SKM-1 (cell line): ENCODE data around the gene REXO4.
"Not testable (repeated sequence)": the region's sequence is repeated elsewhere in the genome, so short reads cannot be mapped to it uniquely, and the experiment has no call there.

Experiments used
- DNase-seq: peaks from one replicate; lab custom pipeline; 2025; ENCODE audit not compliant: unreplicated experiment; lab: John Stamatoyannopoulos, UW

The REXO4 gene

GRCh38 chr9:133421615-133422542, 4.1 kb upstream of the REXO4 start, which contains the start of gene ADAMTS13:
Gene ADAMTS13, plus strand, starts transcription at chr9:133422367. Its CDS starts 77 bp downstream, at chr9:133422444.
- no peak for DNase-seq

- DNase-seq, result no peak
These were observed 2.6 kb upstream of the REXO4 start for GRCh38 chr9:133420392-133420827.

- DNase-seq, result no peak
These were observed 1.2 kb upstream of the REXO4 start for GRCh38 chr9:133419005-133419404.

- no peak for DNase-seq
These were observed 2.6 kb downstream of the REXO4 start for GRCh38 chr9:133415170-133415569.

- DNase-seq, result no peak
These were observed 9.8 kb downstream of the REXO4 start for GRCh38 chr9:133408042-133408441.

GRCh38 chr9:133406480-133407307, 11.1 kb downstream of the REXO4 start:
- peak; percentile 69 for DNase-seq

- DNase-seq, result no peak
These were observed 12.0 kb downstream of the REXO4 start for GRCh38 chr9:133405508-133406438.

DNA sequence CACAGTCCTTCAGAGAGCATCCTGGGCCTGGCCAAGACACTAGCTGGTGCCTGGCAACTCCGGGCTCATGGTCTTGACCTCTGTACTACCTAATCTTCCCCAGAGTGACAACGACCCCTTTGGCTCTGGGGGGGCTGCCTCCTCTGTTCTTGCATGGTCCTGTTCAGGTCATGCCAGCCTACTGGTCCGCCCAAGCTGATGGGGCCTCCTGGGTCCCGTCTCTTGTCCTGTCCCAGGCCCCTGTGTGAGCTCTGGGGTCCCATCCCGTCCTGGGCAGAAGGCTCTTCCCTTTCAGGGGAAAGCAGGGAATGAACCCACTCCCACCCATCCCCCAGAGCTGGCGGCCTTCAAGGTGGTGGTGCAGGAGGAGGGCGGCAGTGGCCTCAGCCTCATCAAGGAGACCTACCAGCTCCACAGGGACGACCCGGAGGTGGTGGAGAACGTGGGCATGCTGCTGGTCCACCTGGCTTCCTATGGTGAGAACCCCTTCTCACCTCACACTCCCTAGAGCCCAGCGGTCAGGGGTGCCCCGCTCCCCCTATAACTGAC, 13.3 kb downstream of the REXO4 start:
- DNase-seq, result no peak

DNA sequence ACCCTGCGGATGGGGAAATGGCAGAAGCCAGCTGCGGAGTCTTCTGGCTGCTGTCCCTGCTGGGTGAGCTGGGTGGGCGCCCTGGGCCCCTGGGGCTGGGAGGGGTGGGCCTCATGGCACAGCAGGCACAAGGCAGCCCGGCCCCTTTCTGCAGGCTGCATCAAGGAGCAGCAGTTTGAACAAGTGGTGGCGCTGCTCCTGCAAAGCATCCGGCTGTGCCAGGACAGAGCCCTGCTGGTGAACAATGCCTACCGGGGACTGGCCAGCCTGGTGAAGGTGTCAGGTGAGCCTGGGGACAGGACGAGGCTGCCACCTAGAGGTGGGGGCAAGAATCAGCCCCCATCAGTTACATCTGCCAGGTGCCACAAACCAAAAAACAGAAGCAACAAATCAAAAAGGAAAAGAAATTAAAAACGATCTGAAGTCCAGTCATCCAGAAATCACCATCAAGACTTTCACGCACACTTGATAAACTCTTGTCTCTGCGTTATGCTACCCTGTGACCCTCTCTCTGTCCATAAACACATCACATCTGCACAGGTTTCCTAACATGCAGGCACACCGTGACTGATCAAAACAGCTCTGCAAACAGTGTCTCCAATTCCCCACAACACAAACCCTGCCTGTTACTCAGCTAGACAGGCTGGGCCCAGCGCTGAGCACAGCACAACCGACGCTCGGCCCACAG, 13.9 kb downstream of the REXO4 start:
- no peak for DNase-seq

- DNase-seq, result no peak
These were observed 15.1 kb downstream of the REXO4 start for GRCh38 chr9:133402689-133403088.

GRCh38 chr9:133401588-133401987, 16.2 kb downstream of the REXO4 start:
- DNase-seq, result no peak

DNA sequence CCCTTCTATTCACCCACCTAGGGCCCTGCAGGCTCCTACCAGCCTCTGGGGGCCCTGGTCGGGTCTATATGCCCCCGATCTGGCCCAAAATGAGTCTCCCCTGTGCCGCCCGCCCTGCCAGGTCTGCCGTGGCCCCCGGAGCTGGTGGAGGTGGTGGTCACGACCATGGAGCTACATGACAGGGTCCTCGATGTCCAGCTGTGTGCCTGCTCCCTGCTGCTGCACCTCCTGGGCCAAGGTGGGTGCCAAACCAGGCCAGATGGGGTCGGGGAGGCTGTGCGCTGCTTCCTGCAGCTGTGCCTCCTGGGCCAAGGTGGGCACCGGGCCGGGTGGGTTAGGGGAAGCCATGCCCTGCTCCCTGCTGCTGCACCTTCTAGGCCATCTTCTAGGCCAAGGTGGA, 17.5 kb downstream of the REXO4 start:
- no peak for DNase-seq

GRCh38 chr9:133397895-133398294, 19.9 kb downstream of the REXO4 start:
- DNase-seq, result no peak

- DNase-seq, result no peak
These were observed 20.4 kb downstream of the REXO4 start for GRCh38 chr9:133397370-133397769.

DNA sequence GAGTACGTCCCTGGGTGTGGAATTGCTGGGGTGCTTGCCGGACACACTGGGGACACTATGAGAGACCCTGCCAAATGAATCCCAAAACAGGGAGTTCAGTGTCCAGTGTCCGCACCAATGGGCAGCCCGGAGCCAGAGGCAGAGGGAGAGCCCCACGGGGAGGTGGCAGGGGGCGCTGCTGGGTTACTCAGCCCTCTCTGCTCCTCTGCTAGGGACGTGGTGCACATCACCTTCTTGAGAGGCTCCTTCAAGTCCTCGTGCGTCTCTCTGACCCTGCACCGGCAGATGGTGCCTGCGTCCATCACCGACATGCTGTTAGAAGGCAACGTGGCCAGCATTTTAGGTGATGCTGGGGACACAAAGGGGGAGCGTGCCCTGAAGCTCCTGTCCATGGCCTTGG, 20.9 kb downstream of the REXO4 start:
- DNase-seq, result no peak

DNA sequence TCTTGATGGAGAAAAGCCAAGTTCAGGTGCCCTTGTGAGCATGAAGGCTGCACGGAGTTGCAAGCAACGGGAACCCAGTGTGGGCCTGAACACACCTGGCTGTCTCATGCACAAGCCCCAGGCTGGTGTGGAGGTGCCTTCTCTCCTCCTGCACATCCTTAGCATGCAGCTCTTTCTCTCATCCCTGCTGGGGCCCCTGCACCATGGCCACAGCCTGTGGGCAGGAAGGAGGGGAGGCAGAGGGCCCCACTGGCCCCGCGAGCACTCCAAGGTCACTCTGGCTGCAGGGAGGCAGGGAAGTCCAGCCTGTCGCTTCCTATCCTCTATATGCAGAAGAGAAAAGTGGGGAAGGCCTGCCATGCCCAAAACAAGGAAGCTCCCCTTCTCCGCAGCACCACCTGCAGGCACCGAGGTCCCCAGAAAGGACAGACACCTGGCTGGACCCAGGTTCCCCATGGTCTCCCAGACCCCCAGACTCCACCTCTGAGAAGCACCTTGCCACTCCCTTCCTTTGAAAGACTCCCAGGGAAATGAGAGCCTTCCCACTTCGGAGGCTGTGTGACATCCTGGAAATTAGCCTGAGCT, 23.0 kb downstream of the REXO4 start:
- DNase-seq, result no peak

DNA sequence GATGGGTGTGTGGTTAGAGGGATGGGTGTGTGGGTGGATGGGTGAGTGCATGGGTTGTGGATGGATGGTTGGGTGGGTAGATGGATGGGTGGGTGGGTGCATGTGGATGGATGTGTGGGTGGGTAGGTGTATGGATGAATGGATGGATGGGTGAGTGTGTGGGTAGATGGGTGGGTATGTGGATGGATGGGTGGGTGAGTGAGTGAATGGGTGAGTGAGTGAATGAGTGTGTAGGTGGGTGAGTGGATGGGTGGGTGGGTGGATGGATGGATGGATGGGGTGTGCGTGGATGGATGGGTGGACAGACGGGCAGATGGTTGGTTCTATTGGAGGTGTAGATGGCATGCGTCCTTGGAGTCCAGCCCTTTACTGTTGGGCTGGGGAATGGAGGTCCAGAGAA, 24.4 kb downstream of the REXO4 start:
- no peak for DNase-seq

GRCh38 chr9:133392308-133392707, 25.5 kb downstream of the REXO4 start:
- not testable (repeated sequence) for DNase-seq

- not testable (repeated sequence) for DNase-seq
These were observed 26.4 kb downstream of the REXO4 start for GRCh38 chr9:133391449-133391848.
